Fibroblast of villous mesenchyme (primary cell): ENCODE measurements around the gene ZNF536. TPM values are rescaled to one million over a fixed set of nuclear protein-coding genes. Genes with fewer than 3 reads are reported as not detected.
A peak's percentile ranks its signal among the peaks of the same experiment; 100 is the strongest.
"Not testable (repeated sequence)": the region's sequence is repeated elsewhere in the genome, so short reads cannot be mapped to it uniquely, and the experiment has no call there.

Experiments
- DNase-seq: peaks from one replicate; pipeline ENCODE4 v3.0.0-alpha.2; 2010; ENCODE audit warnings: low read depth
- H3K4me3 ChIP-seq: 2 replicates; pipeline ENCODE4 v1.5.1; 2011; ENCODE audit warnings: low read depth, mild to moderate bottlenecking, low read length
- CTCF ChIP-seq: IDR thresholded peaks from 2 replicates; pipeline ENCODE4 v1.5.1; 2012; ENCODE audit warnings: low read depth, mild to moderate bottlenecking, low read length; ENCODE audit not compliant: insufficient read depth
- total RNA-seq: library from RNA; depleted of rRNA; stranded (reverse); fragments of >200 nt; gene quantifications from 2 replicates; pipeline ENCODE4 v1.2.3, GENCODE V29; 2012

ZNF536 gene
- total RNA-seq, 1 donor: not detected

- TF ChIP-seq CTCF: no peak
- no peak overlapping the region for H3K4me3 ChIP-seq
- no peak for DNase-seq
Measured at GRCh38 chr19:30473334-30473867, 101.2 kb downstream of the ZNF536 start.

- no peak for TF ChIP-seq CTCF
- no peak for DNase-seq
- no peak overlapping the region for H3K4me3 ChIP-seq
Measured at GRCh38 chr19:30476997-30477396, 104.8 kb downstream of the ZNF536 start.

- peak; percentile 0 for DNase-seq
- no peak for TF ChIP-seq CTCF
- H3K4me3 ChIP-seq: no peak overlapping the region
Measured at GRCh38 chr19:30479231-30479630, 107.0 kb downstream of the ZNF536 start.

GRCh38 chr19:30480097-30480496, 107.9 kb downstream of the ZNF536 start:
- no peak for TF ChIP-seq CTCF
- no peak for DNase-seq
- H3K4me3 ChIP-seq: no peak overlapping the region

- TF ChIP-seq CTCF: no peak
- DNase-seq: no peak
- no peak overlapping the region for H3K4me3 ChIP-seq
Measured at GRCh38 chr19:30481063-30481462, 108.9 kb downstream of the ZNF536 start.

GRCh38 chr19:30481823-30482222, 109.6 kb downstream of the ZNF536 start:
- no peak for DNase-seq
- no peak overlapping the region for H3K4me3 ChIP-seq
- no peak for TF ChIP-seq CTCF

GRCh38 chr19:30482956-30483355, 110.8 kb downstream of the ZNF536 start:
- DNase-seq: no peak
- no peak for TF ChIP-seq CTCF
- no peak overlapping the region for H3K4me3 ChIP-seq

GRCh38 chr19:30486250-30486649, 114.1 kb downstream of the ZNF536 start:
- not testable (repeated sequence) for DNase-seq, H3K4me3 ChIP-seq
